ENCODE measurements around the gene CTSC.

- TF ChIP-seq CTCF (IDR thresholded peaks at IDR 0.05 in 8 of 11, conservative IDR thresholded peaks at IDR 0.05 in 3 of 11) (no peak), POLR2A (IDR thresholded peaks at IDR 0.05) (no peak)
Observed at GRCh38 chr11:88344869-88345268, 7.3 kb upstream of the CTSC start.

Data from spleen (tissue), 7 donors.